NK-92 (cell line): ENCODE measurements around the gene SLC23A3.

Experiments used
- DNase-seq: peaks from one replicate; lab custom pipeline; 2025; ENCODE audit not compliant: unreplicated experiment; lab: John Stamatoyannopoulos, UW

SLC23A3 gene

GRCh38 chr2:219169930-219170654, at the start of gene SLC23A3:
Gene SLC23A3 (minus strand): TSS chr2:219170029. CDS start chr2:219169984, 45 bp downstream.
- no peak for DNase-seq

GRCh38 chr2:219218732-219219701, 49.2 kb upstream of the SLC23A3 start, which contains the start of gene ABCB6:
Gene ABCB6 (minus strand): TSS chr2:219218958. CDS start chr2:219218673, 285 bp downstream.
- DNase-seq = peak; percentile 33

- no peak for DNase-seq
Observed at GRCh38 chr2:219218217-219218731, 48.4 kb upstream of the SLC23A3 start.

GRCh38 chr2:219216535-219216915, 46.7 kb upstream of the SLC23A3 start:
- no peak for DNase-seq

GRCh38 chr2:219215871-219216534, 46.2 kb upstream of the SLC23A3 start:
- no peak for DNase-seq

- no peak for DNase-seq
Observed at GRCh38 chr2:219214786-219215185, 45.0 kb upstream of the SLC23A3 start.

GRCh38 chr2:219214141-219214540, 44.3 kb upstream of the SLC23A3 start:
- DNase-seq = no peak

GRCh38 chr2:219213486-219214071, 43.8 kb upstream of the SLC23A3 start:
- DNase-seq = no peak

- no peak for DNase-seq
Observed at GRCh38 chr2:219213026-219213415, 43.2 kb upstream of the SLC23A3 start.

- DNase-seq = no peak
Observed at GRCh38 chr2:219210886-219211362, 41.1 kb upstream of the SLC23A3 start.

GRCh38 chr2:219210196-219210885, 40.5 kb upstream of the SLC23A3 start:
- DNase-seq = no peak

GRCh38 chr2:219209236-219210195, 39.7 kb upstream of the SLC23A3 start:
- DNase-seq = no peak

GRCh38 chr2:219207884-219208740, 38.3 kb upstream of the SLC23A3 start:
- no peak for DNase-seq

GRCh38 chr2:219207134-219207883, 37.5 kb upstream of the SLC23A3 start:
- DNase-seq = no peak

- DNase-seq = peak; percentile 67
Observed at GRCh38 chr2:219206328-219207133, 36.7 kb upstream of the SLC23A3 start, which contains the start of gene ZFAND2B. Gene ZFAND2B (plus strand): TSS chr2:219206782. CDS start chr2:219206988, 206 bp downstream.

- no peak for DNase-seq
Observed at GRCh38 chr2:219205981-219206327, 36.1 kb upstream of the SLC23A3 start.
